GM19238 (cell line): ENCODE data around the gene WTAP.
"Not testable (repeated sequence)": the region's sequence is repeated elsewhere in the genome, so short reads cannot be mapped to it uniquely, and the experiment has no call there.

Experiments
- DNase-seq: peaks from one replicate; pipeline ENCODE4 v3.0.0; 2011; ENCODE audit warnings: low spot score; ENCODE audit not compliant: insufficient read length

WTAP gene

GRCh38 chr6:159761873-159762680, 34.8 kb downstream of the WTAP start, which contains the start of gene ACAT2:
Gene ACAT2, plus strand, starts transcription at chr6:159762045. Its CDS starts 43 bp downstream, at chr6:159762088.
- DNase-seq: peak; percentile 98

DNA sequence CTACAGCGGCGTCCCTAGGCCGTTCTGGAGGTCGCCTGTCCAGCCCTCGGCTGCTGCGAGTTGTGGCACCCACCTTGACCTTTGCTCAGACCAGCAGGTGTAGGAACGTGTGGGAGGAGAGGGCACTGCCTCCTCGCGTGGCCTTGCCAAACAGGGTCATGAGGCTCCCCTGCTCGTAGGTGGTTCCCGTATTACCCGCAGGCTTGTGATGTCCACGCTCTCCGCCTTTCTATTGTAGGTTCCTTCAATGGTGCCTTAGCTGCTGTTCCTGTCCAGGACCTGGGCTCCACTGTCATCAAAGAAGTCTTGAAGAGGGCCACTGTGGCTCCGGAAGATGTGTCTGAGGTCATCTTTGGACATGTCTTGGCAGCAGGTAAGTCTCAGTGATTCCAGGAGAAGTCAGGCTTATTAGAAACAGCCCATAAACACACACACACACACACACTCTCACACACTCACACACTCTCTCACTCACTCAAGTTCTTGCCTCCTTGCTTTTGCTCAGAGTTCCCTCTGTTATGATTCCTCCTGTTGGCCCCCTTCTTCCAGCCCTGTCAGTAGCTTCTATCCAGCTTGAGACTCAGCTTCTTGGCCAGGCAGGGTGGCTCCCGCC, 35.5 kb downstream of the WTAP start:
- DNase-seq: no peak

DNA sequence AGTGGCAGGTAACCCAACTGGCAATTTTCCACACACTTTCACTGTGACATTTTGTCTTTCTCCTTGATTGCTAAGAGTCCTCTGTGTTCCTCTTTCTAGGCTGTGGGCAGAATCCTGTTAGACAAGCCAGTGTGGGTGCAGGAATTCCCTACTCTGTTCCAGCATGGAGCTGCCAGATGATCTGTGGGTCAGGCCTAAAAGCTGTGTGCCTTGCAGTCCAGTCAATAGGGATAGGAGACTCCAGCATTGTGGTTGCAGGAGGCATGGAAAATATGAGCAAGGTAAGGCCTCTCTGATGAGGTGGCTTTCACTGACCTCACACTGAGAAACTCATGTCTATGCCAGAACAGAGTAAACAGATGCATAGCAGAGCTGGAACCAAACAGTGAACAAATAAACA, 39.6 kb downstream of the WTAP start:
- no peak for DNase-seq

DNA sequence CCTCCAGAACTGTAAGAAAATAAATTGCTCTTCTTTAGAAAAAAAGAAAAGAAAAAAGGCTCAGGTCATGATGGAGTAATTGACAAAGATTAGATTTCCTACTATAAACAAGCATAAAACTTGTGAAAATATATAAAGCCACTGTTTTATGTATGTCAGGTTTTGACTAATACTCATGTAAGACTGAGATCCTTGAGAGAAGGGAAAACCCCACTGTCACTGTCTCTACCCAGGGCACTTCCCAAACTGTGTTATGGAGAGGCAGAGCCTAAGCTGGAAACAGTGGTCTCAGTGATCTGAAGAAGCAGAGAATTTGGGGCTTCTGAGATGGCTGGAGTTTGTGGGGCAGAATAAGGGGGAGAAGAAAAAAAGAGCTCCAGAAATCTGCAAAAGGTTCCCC, 42.2 kb downstream of the WTAP start:
- DNase-seq: no peak

- no peak for DNase-seq
Measured at GRCh38 chr6:159772196-159772595, 44.9 kb downstream of the WTAP start.

- DNase-seq: no peak
Measured at GRCh38 chr6:159777240-159777904, 50.1 kb downstream of the WTAP start.

GRCh38 chr6:159778131-159778530, 50.8 kb downstream of the WTAP start:
- DNase-seq: no peak

- no peak for DNase-seq
Measured at GRCh38 chr6:159778542-159779103, 51.3 kb downstream of the WTAP start.

- no peak for DNase-seq
Measured at GRCh38 chr6:159788276-159788675, 61.0 kb downstream of the WTAP start.

GRCh38 chr6:159788753-159789376, 61.6 kb downstream of the WTAP start:
- no peak for DNase-seq

- DNase-seq: peak; percentile 84
Measured at GRCh38 chr6:159789377-159790148, 62.3 kb downstream of the WTAP start, which contains the start of gene TCP1. Gene TCP1, minus strand, starts transcription at chr6:159789602. Its CDS starts 134 bp downstream, at chr6:159789468.

DNA sequence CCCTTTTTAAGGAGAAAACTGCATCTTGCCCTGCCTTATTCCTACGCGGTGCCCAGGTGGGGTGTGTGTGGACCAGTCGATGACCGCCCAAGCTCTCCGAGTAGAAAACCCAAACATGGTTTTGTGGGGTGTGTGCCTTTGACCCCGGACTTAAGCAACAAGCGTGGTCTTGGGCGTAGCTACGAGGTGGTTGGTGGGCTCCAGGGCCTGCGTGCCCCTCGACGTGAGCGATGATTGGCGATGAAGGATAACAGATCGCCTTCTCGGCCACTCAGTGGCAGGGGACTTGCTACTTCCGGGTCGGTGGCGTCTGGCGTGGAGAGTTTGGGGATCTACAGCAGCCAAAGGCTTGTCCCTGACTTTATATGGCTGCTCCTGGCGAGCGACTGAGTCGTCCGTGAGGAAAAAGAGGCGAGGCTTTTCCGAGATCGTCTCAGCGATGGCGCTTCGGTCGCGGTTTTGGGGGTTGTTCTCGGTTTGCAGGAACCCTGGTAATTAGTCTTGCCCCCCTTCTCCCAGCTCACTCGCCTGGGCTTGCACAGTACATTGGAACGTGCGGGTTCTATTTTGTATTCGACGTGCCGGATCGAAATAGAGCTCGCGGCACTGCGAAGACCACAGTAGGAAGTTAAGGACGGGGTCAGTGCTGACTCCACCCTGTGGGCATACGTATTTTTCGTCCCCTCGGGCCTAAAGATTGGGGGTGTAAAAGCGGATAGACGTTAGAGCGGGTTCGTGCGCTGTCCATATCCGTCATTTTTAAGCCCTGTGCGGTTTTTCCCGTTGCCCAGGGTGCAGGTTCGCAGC, 63.0 kb downstream of the WTAP start, which contains the start of gene MRPL18:
Gene MRPL18, plus strand, starts transcription at position 319 of the 807 bp plus-strand sequence. Its CDS starts 121 bp downstream, at position 440.
- peak; percentile 84 for DNase-seq

- DNase-seq: no peak
Measured at GRCh38 chr6:159790956-159791598, 63.8 kb downstream of the WTAP start.

DNA sequence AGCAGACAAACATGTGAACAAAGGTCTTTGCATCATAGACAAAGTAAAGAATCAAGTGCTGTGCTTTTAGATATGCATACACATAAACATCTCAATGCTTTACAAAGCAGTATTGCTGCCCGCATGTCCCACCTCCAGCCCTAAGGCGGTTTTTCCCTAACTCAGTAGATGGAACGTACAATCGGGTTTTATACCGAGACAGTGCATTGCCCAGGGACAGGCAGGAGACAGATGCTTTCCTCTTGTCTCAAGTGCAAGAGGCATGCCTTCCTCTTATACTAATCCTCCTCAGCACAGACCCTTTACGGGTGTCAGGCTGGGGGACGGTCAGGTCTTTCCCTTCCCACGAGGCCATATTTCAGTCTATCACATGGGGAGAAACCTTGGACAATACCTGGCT, 67.7 kb downstream of the WTAP start:
- DNase-seq: not testable (repeated sequence)

DNA sequence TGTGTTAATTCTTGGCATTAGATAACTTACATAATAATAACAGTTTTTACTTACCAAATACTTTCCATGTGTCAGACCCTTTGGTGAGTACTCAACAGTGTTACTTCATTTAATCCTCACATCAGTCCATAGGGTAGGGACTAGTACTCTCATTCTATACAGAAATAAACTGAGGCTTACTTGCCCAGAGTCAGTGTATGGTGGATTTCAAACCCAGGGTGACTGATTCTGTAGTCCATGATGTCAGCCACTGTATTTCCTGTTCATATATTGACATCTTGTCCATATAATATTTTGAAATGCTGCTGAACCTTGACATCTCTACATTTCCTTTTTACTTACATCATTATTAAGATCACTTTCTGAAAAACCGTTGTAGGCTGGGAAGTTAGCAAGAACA, 70.2 kb downstream of the WTAP start:
- no peak for DNase-seq

- no peak for DNase-seq
Measured at GRCh38 chr6:159800141-159800865, 73.0 kb downstream of the WTAP start, which contains the start of gene PNLDC1. Gene PNLDC1, plus strand, starts transcription at chr6:159800276. Its CDS starts 32 bp downstream, at chr6:159800308.

- no peak for DNase-seq
Measured at GRCh38 chr6:159801935-159802334, 74.6 kb downstream of the WTAP start.

DNA sequence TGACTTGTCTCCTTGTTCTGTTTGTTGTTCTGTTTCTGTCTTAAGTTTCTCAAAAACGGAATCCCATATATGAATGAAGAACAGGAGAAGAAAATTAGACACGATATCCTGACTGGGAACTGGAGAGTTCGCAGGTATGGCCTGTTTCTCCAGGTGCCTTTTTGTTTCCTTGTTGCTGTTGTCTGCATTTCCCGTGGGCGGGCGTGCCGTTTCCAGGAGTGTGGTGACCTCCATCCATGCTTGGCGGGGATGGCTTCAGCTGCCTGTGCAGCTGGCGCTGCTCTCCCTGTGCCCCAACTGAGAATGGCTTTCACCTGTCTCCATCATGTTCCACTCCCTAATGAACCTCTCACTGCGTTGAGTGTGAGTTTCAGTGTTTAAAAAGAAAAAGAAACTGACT, 77.2 kb downstream of the WTAP start:
- no peak for DNase-seq
